ENCODE measurements around the gene CD180. TPM values are rescaled to one million over a fixed set of nuclear protein-coding genes. Genes with fewer than 3 reads are reported as not detected.
A peak's percentile ranks its signal among the peaks of the same experiment; 100 is the strongest.

The CD180 gene
- total and polyA plus RNA-seq, 2 experiments from 2014 or later = not detected

DNA sequence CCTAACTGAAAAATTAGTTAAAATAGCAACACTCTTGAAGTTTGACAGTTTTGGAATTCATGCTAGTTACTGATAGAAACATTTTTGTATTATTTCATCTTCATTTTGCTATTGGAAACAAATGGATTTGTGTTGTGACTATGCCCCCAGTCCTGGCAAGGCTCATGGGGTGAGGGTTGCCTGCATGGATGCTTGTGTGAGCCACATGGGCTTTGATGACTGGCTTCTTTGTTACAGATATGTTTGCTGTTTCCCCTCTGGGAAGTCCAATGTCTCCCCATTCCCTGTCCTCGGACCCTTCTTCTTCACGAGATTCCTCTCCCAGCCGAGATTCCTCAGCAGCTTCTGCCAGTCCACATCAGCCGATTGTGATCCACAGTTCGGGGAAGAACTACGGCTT, 44.2 kb downstream of the CD180 start:
- no peaks in the 10 kb centered on the region for H3K27me3 ChIP-seq
- H3K27ac ChIP-seq = no peak overlapping the region
- H3K9me3 ChIP-seq (ENCODE audit: low read depth) = no peaks in the 10 kb centered on the region
- H3K4me3 ChIP-seq = no peak overlapping the region
- no peaks in the 10 kb centered on the region for H3K4me1 ChIP-seq (ENCODE audit: low read depth)
- H3K36me3 ChIP-seq = peaks cover 54% of the 10 kb centered on the region
- DNase-seq (ENCODE audit: low read depth in 1 of 2, low spot score in 1 of 2) = no peak
- TF ChIP-seq, protein P1, sequence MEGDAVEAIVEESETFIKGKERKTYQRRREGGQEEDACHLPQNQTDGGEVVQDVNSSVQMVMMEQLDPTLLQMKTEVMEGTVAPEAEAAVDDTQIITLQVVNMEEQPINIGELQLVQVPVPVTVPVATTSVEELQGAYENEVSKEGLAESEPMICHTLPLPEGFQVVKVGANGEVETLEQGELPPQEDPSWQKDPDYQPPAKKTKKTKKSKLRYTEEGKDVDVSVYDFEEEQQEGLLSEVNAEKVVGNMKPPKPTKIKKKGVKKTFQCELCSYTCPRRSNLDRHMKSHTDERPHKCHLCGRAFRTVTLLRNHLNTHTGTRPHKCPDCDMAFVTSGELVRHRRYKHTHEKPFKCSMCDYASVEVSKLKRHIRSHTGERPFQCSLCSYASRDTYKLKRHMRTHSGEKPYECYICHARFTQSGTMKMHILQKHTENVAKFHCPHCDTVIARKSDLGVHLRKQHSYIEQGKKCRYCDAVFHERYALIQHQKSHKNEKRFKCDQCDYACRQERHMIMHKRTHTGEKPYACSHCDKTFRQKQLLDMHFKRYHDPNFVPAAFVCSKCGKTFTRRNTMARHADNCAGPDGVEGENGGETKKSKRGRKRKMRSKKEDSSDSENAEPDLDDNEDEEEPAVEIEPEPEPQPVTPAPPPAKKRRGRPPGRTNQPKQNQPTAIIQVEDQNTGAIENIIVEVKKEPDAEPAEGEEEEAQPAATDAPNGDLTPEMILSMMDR (IDR thresholded peaks at IDR 0.05; ENCODE audit: low read depth, low read length) = no peak

DNA sequence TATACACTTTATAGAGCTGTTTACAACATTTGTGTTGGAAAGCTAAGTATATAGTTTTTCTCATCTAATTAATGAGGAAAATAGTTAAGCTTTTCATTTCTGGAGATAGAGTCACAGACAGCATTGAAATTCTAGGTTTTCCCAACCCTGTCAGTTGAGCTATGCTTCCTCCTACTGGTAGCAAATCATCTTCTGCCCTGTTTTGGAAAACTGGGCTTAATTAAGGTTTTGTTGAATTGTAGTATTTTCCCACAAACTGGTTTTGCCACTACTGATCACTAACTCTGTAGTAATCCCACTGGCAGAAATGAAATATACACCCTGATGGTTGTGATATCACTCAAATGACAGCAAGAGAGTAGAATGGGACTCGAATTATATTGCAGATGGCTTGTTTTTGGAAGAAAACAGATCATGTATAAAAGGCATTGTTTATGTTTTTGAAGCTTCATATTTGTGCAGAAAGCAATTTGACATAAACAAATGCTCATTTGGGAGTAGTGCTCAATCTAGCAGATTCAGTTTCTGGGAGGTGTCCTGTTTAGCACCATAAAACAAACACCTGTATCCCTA, 46.6 kb downstream of the CD180 start:
- peak in 1 of 2 donors; percentile 61 for DNase-seq (ENCODE audit: low read depth in 1 of 2, low spot score in 1 of 2)
- Histone ChIP-seq H3K4me3 (no peak overlapping the region), H3K9me3 (ENCODE audit: low read depth) (no peaks in the 10 kb centered on the region), H3K36me3 (peaks cover 68% of the 10 kb centered on the region), H3K27me3 (no peaks in the 10 kb centered on the region), H3K27ac (no peak overlapping the region), H3K4me1 (ENCODE audit: low read depth) (no peaks in the 10 kb centered on the region)
- TF ChIP-seq, protein P1 (IDR thresholded peaks at IDR 0.05; ENCODE audit: low read depth, low read length) = peak; percentile 71

DNA sequence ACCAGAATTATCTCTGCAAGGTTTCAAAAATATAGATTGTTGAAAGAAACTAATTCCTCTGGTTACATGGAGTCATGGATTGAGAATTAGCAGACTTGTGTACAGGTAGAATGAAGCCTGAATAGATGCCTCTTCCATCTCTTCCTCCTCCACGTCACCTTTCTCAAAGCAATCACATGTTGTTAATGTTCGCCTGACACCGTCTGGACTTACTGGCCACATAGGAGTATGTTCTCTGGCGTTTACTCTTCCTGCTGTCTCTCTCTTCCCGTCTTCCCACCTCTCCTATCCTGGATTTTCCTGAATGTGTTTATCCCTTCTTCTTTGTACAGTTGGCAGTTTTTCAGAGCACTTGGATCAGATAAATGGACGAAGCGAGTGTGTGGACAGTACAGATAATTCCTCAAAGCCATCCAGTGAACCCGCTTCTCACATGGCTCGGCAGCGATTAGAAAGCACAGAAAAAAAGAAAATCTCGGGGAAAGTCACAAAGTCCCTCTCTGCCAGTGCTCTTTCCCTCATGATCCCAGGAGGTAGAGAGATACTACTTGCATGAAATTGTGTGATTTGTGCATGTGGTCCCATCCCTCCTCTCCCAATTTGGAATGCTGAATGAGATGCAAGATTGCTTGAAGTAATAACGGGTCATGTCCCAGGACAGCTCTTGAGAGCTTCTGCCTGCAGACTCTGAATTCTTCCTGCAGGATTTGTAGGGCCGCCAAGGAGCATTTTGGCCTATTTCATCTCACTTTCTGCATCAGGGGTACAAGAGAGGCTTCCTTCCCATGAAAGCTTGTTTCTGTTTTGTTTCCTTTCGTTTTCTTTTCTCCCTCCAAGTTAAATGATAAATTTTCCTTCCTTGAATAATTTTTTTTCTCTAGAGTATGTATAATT, 47.3 kb downstream of the CD180 start:
- TF ChIP-seq, protein P1 (IDR thresholded peaks at IDR 0.05; ENCODE audit: low read depth, low read length) = no peak
- Histone ChIP-seq H3K36me3 (peaks cover 68% of the 10 kb centered on the region), H3K27ac (no peak overlapping the region), H3K4me3 (no peak overlapping the region), H3K4me1 (ENCODE audit: low read depth) (no peaks in the 10 kb centered on the region), H3K9me3 (ENCODE audit: low read depth) (no peaks in the 10 kb centered on the region), H3K27me3 (no peaks in the 10 kb centered on the region)
- DNase-seq (ENCODE audit: low read depth in 1 of 2, low spot score in 1 of 2) = peak in 1 of 2 donors; percentile 11

DNA sequence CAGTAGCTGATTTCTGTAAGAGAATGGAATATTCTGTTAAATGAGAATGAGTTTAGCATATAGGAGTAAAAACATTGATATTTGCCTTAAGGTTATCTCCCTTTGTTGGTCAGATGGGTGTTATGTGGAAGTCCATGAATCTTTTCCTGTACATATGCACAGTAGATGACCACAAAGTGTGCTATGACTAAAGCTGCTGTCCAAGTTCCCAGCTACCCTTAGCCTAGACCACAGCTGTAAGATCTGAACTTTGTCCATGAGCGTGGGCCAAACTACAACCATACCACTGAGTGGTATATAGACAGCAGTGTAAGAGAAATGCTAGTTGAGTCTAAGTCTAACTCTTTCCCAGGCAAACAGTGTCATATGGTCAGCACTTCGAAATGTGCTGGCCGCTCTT, 48.8 kb downstream of the CD180 start:
- no peaks in the 10 kb centered on the region for H3K4me1 ChIP-seq (ENCODE audit: low read depth)
- DNase-seq (ENCODE audit: low read depth in 1 of 2, low spot score in 1 of 2) = peak in 1 of 2 donors; percentile 38
- TF ChIP-seq, protein P1 (IDR thresholded peaks at IDR 0.05; ENCODE audit: low read depth, low read length) = no peak
- H3K27me3 ChIP-seq = no peaks in the 10 kb centered on the region
- peaks cover 64% of the 10 kb centered on the region for H3K36me3 ChIP-seq
- no peak overlapping the region for H3K4me3 ChIP-seq
- no peaks in the 10 kb centered on the region for H3K9me3 ChIP-seq (ENCODE audit: low read depth)
- no peak overlapping the region for H3K27ac ChIP-seq

DNA sequence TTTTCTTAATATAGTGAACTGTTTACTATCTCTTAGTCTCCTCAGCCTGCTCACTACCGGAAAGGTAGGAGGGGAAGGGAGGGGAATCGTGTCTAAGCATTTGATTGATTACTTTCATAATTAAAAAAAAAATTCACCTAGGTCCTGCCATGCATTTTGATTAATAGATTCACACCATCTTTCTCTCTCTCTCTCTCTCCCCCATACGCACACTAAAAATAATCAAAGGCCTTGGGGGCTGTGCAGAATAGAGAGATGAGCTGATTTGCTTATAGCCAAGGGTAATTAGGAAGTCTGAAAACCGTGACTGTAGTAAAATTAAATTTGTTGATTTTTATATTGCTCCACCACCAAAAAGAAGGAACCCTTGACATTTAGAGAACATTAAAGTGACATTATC, 49.6 kb downstream of the CD180 start:
- TF ChIP-seq, protein P1 (IDR thresholded peaks at IDR 0.05; ENCODE audit: low read depth, low read length) = no peak
- Histone ChIP-seq H3K4me1 (ENCODE audit: low read depth) (no peaks in the 10 kb centered on the region), H3K27ac (no peak overlapping the region), H3K4me3 (no peak overlapping the region), H3K9me3 (ENCODE audit: low read depth) (no peaks in the 10 kb centered on the region), H3K27me3 (no peaks in the 10 kb centered on the region), H3K36me3 (peaks cover 68% of the 10 kb centered on the region)
- DNase-seq (ENCODE audit: low read depth in 1 of 2, low spot score in 1 of 2) = no peak
